HEK293T (cell line): Measurements from ENCODE around the gene STK4.

ENCODE experiments used
- ARNT ChIP-seq: fragments of 450-650 bp; IDR thresholded peaks from 2 replicates; pipeline ENCODE4 v1.6.1; 2017; ENCODE audit warnings: mild to moderate bottlenecking
- BHLHE40 ChIP-seq: fragments of 450-650 bp; IDR thresholded peaks from 2 replicates; pipeline ENCODE4 v1.6.1; 2016; ENCODE audit warnings: mild to moderate bottlenecking, moderate library complexity, borderline replicate concordance
- ELF4 ChIP-seq: fragments of 450-650 bp; IDR thresholded peaks from 2 replicates; pipeline ENCODE4 v1.6.1; 2017; ENCODE audit warnings: antibody characterized with exemption
- FOXA1 ChIP-seq: fragments of 450-650 bp; IDR thresholded peaks from 2 replicates; pipeline ENCODE4 v1.6.1; 2016; ENCODE audit warnings: mild to moderate bottlenecking
- HDGF ChIP-seq: fragments of 450-650 bp; IDR thresholded peaks from 2 replicates; pipeline ENCODE4 v1.6.1; 2017; ENCODE audit warnings: antibody characterized with exemption, borderline replicate concordance
- L3MBTL2 ChIP-seq: fragments of 450-650 bp; conservative IDR thresholded peaks from 2 replicates; pipeline ENCODE4 v1.6.1; 2016; ENCODE audit warnings: mild to moderate bottlenecking
- NFRKB ChIP-seq: fragments of 450-650 bp; IDR thresholded peaks from 2 replicates; pipeline ENCODE4 v1.6.1; 2016; ENCODE audit warnings: mild to moderate bottlenecking, moderate library complexity
- SUZ12 ChIP-seq: fragments of 450-650 bp; IDR thresholded peaks from 2 replicates; pipeline ENCODE4 v1.6.1; 2016; ENCODE audit warnings: mild to moderate bottlenecking
- ZNF384 ChIP-seq: fragments of 450-650 bp; IDR thresholded peaks from 2 replicates; pipeline ENCODE4 v1.6.1; 2016
- TF ChIP-seq, protein P1 (sequence below): fragments of 450-650 bp; IDR thresholded peaks from 2 replicates; pipeline ENCODE4 v1.6.1; 2016

DNA sequence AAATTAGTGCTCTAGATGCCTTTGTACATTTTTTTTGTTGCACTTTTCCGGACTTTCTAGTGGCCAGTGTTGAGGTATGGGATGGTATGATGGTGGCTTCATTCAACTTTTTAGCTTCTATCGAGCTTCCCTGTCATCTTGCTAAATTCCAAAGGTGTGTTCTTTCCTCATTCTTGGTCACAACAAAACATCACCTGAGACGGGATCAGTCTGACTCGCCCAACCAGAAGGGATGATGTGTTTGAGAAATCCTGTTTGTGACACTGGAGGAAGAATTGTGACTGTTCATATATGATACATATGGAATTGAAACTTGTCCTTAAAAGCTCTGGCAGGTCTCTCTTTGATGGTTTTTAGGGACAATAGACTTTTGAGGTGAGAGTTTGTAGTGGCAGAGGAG, 100.8 kb downstream of the STK4 start:
- TF ChIP-seq L3MBTL2: no peak
- TF ChIP-seq FOXA1: no peak
- TF ChIP-seq BHLHE40: no peak
- no peak for TF ChIP-seq HDGF
- no peak for TF ChIP-seq ARNT
- TF ChIP-seq, protein P1, sequence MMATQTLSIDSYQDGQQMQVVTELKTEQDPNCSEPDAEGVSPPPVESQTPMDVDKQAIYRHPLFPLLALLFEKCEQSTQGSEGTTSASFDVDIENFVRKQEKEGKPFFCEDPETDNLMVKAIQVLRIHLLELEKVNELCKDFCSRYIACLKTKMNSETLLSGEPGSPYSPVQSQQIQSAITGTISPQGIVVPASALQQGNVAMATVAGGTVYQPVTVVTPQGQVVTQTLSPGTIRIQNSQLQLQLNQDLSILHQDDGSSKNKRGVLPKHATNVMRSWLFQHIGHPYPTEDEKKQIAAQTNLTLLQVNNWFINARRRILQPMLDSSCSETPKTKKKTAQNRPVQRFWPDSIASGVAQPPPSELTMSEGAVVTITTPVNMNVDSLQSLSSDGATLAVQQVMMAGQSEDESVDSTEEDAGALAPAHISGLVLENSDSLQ: no peak
- no peak for TF ChIP-seq ELF4
- no peak for TF ChIP-seq NFRKB
- no peak for TF ChIP-seq SUZ12
- TF ChIP-seq ZNF384: no peak
